H1 (cell line): ENCODE data around the gene RFNG. TPM values are rescaled to one million over a fixed set of nuclear protein-coding genes. Genes with fewer than 3 reads are reported as not detected.

Experiments
- CTCF ChIA-PET: fragments of 300-600 bp; sonication (Branson Sonifier 250); formaldehyde crosslinking; loops from one replicate; lab custom pipeline; 2021; ENCODE audit not compliant: partially characterized antibody; lab: Charles Lee
- POLR2A ChIA-PET: fragments of 300-600 bp; sonication (Branson Sonifier 250); formaldehyde crosslinking; loops from one replicate; lab custom pipeline; 2021; ENCODE audit warnings: inconsistent platforms; ENCODE audit not compliant: partially characterized antibody; lab: Charles Lee
- DNase-seq, 2 experiments: peaks; one replicate each; pipeline versions ENCODE4 v3.0.0 to v3.0.0-alpha.2; 2010 to 2022; ENCODE audit warnings: low spot score in 2 of 2, low read depth in 1 of 2, mixed read lengths in 1 of 2
- FAIRE-seq: peaks from 2 replicates; lab custom pipeline; 2011; peaks lifted over from hg19 to GRCh38; lab: Jason Lieb, UNC
- H2AFZ ChIP-seq: 2 replicates; pipeline ENCODE4 v1.8.1; 2012; ENCODE audit warnings: low read length, inconsistent platforms
- H2AK5ac ChIP-seq: 2 replicates; pipeline ENCODE4 v1.6.1; 2013; ENCODE audit warnings: low read depth, low read length
- H2BK120ac ChIP-seq: replicated peaks from 2 replicates; pipeline ENCODE3; 2013; ENCODE audit warnings: low read depth, low read length, inconsistent platforms
- H2BK12ac ChIP-seq: 2 replicates; pipeline ENCODE4 v1.6.1; 2013; ENCODE audit warnings: low read depth, low read length
- H2BK15ac ChIP-seq: 2 replicates; pipeline ENCODE4 v1.6.1; 2013; ENCODE audit warnings: low read length
- H2BK20ac ChIP-seq: 2 replicates; pipeline ENCODE4 v1.6.1; 2013; ENCODE audit warnings: low read length
- H2BK5ac ChIP-seq: 2 replicates; pipeline ENCODE4 v1.6.1; 2013; ENCODE audit warnings: low read depth, low read length
- H3K14ac ChIP-seq: 2 replicates; pipeline ENCODE4 v1.6.1; 2013; ENCODE audit warnings: inconsistent platforms; ENCODE audit not compliant: insufficient read length
- H3K18ac ChIP-seq: 2 replicates; pipeline ENCODE4 v1.6.1; 2013; ENCODE audit warnings: low read length; ENCODE audit errors: extremely low read depth
- H3K23ac ChIP-seq: 2 replicates; pipeline ENCODE4 v1.6.1; 2013; ENCODE audit warnings: inconsistent platforms; ENCODE audit not compliant: insufficient read length
- H3K23me2 ChIP-seq: 2 replicates; pipeline ENCODE4 v1.6.1; 2013; ENCODE audit warnings: low read depth, low read length
- H3K27ac ChIP-seq: 2 replicates; pipeline ENCODE4 v1.6.1; 2011; ENCODE audit warnings: low read depth, low read length, inconsistent platforms
- H3K27me3 ChIP-seq, 4 experiments: replicated peaks in 1 of 4; 1 replicate in 1 of 4; 2 replicates in 3 of 4; pipeline versions ENCODE4 v1.6.1 to v1.8.1; 2011 to 2013; ENCODE audit warnings: low read length in 3 of 4, mild to moderate bottlenecking in 3 of 4, inconsistent platforms in 2 of 4, mixed read lengths in 2 of 4, moderate library complexity in 1 of 4; ENCODE audit not compliant: control insufficient read depth in 3 of 4, insufficient read depth in 3 of 4; ENCODE audit errors: extremely low read depth in 1 of 4
- H3K36me3 ChIP-seq, 4 experiments: 2 replicates each; pipeline versions ENCODE4 v1.6.1 to v1.8.1; 2011 to 2013; ENCODE audit warnings: mild to moderate bottlenecking in 4 of 4, low read length in 3 of 4, moderate library complexity in 2 of 4, control low read depth in 1 of 4, inconsistent platforms in 1 of 4; ENCODE audit not compliant: insufficient read depth in 4 of 4, control insufficient read depth in 2 of 4
- H3K4ac ChIP-seq: replicated peaks from 2 replicates; pipeline ENCODE3; 2013; ENCODE audit warnings: low read length, low read depth, mixed read lengths, inconsistent platforms; ENCODE audit not compliant: insufficient read length
- H3K4me1 ChIP-seq, 4 experiments: replicated peaks in 1 of 4; 1 replicate in 1 of 4; 2 replicates in 3 of 4; pipeline versions ENCODE4 v1.6.1 to v1.8.1; 2011 to 2013; ENCODE audit warnings: low read length in 3 of 4, inconsistent platforms in 2 of 4, mixed read lengths in 1 of 4; ENCODE audit not compliant: insufficient read depth in 4 of 4, control insufficient read depth in 3 of 4
- H3K4me2 ChIP-seq, 2 experiments: 2 replicates each; pipeline versions ENCODE4 v1.6.1 to v1.8.1; 2011 to 2013; ENCODE audit warnings: low read depth in 2 of 2, low read length in 2 of 2, control low read depth in 1 of 2, inconsistent platforms in 1 of 2, mild to moderate bottlenecking in 1 of 2; ENCODE audit not compliant: insufficient read depth in 1 of 2
- H3K4me3 ChIP-seq, 4 experiments: fragments of 200-600, 300-600 bp in 1 of 4; sonication (generic), shearing (Covaris generic), sonication (Bioruptor Twin) in 1 of 4; 2 replicates each; pipeline versions ENCODE4 v1.5.1 to v1.8.1; 2011 to 2016; ENCODE audit warnings: low read length in 4 of 4, low read depth in 3 of 4, control low read depth in 2 of 4, inconsistent platforms in 2 of 4, mild to moderate bottlenecking in 2 of 4, mixed read lengths in 1 of 4, moderate library complexity in 1 of 4; ENCODE audit not compliant: insufficient read depth in 2 of 4; ENCODE audit errors: extremely low read depth in 1 of 4
- H3K56ac ChIP-seq: replicated peaks from 2 replicates; pipeline ENCODE3; 2013; ENCODE audit warnings: low read depth, mild to moderate bottlenecking, mixed read lengths, low read length, inconsistent platforms; ENCODE audit not compliant: insufficient read length
- H3K79me1 ChIP-seq: 2 replicates; pipeline ENCODE4 v1.6.1; 2013; ENCODE audit warnings: low read depth, low read length, control low read depth
- H3K79me2 ChIP-seq, 2 experiments: 2 replicates each; pipeline versions ENCODE4 v1.6.1 to v1.8.1; 2012 to 2013; ENCODE audit warnings: low read length in 2 of 2, mild to moderate bottlenecking in 2 of 2, inconsistent platforms in 1 of 2; ENCODE audit not compliant: insufficient read depth in 2 of 2, control insufficient read depth in 1 of 2
- H3K9ac ChIP-seq, 4 experiments: replicated peaks in 1 of 4; 1 replicate in 1 of 4; 2 replicates in 3 of 4; pipeline versions ENCODE4 v1.6.1 to v1.8.1; 2011 to 2013; ENCODE audit warnings: low read depth in 3 of 4, low read length in 3 of 4, control low read depth in 2 of 4, mild to moderate bottlenecking in 2 of 4, moderate library complexity in 2 of 4, inconsistent platforms in 1 of 4; ENCODE audit errors: extremely low read depth in 1 of 4
- H3K9me3 ChIP-seq, 2 experiments: 2 replicates each; pipeline versions ENCODE4 v1.6.1 to v1.8.1; 2012 to 2013; ENCODE audit warnings: mild to moderate bottlenecking in 2 of 2, moderate library complexity in 2 of 2, control low read depth in 1 of 2, inconsistent platforms in 1 of 2, low read depth in 1 of 2, low read length in 1 of 2, mixed read lengths in 1 of 2; ENCODE audit not compliant: insufficient read depth in 2 of 2
- H4K20me1 ChIP-seq, 2 experiments: replicated peaks in 1 of 2; 2 replicates each; pipeline versions ENCODE3 to v1.8.1; 2011 to 2013; ENCODE audit warnings: inconsistent platforms in 2 of 2, low read length in 2 of 2, mild to moderate bottlenecking in 1 of 2; ENCODE audit not compliant: insufficient read depth in 2 of 2, control insufficient read depth in 1 of 2
- H4K5ac ChIP-seq: 2 replicates; pipeline ENCODE4 v1.6.1; 2013; ENCODE audit warnings: low read length, low read depth, mixed read lengths, inconsistent platforms; ENCODE audit not compliant: insufficient read length
- H4K8ac ChIP-seq: 2 replicates; pipeline ENCODE4 v1.8.0; 2013; ENCODE audit warnings: mild to moderate bottlenecking, moderate library complexity, low read length, inconsistent platforms; ENCODE audit not compliant: insufficient read depth; ENCODE audit errors: extremely low read depth
- H4K91ac ChIP-seq: replicated peaks from 2 replicates; pipeline ENCODE3; 2013; ENCODE audit warnings: low read length, mixed read lengths, inconsistent platforms; ENCODE audit not compliant: insufficient read length
- CBX8 ChIP-seq: fragments of 300-800, 300-1000 bp; sonication (generic); IDR thresholded peaks from 2 replicates; pipeline ENCODE4 v1.7.1; 2016; ENCODE audit warnings: low read depth, low read length, borderline replicate concordance
- EGR1 ChIP-seq: IDR thresholded peaks from 2 replicates; pipeline ENCODE4 v1.6.1; 2011; ENCODE audit warnings: low read depth, low read length, borderline replicate concordance
- FOSL1 ChIP-seq: IDR thresholded peaks from 2 replicates; pipeline ENCODE4 v1.6.1; 2011; ENCODE audit warnings: mild to moderate bottlenecking, low read depth, low read length, moderate library complexity; ENCODE audit not compliant: insufficient read depth
- MAFK ChIP-seq: IDR thresholded peaks from 2 replicates; pipeline ENCODE4 v1.6.1; 2012; ENCODE audit warnings: low read depth, mild to moderate bottlenecking, improper control_type of control experiment, low read length
- PHF8 ChIP-seq: fragments of 200-600 bp; sonication (generic); conservative IDR thresholded peaks from 2 replicates; pipeline ENCODE4 v1.7.1; 2012; ENCODE audit warnings: low read depth, mild to moderate bottlenecking, inconsistent platforms, low read length, moderate library complexity
- POLR2AphosphoS5 ChIP-seq: IDR thresholded peaks from 2 replicates; pipeline ENCODE4 v1.6.1; 2011; ENCODE audit warnings: low read depth, low read length
- RBBP5 ChIP-seq: IDR thresholded peaks from 2 replicates; pipeline ENCODE4 v1.7.1; 2012; ENCODE audit warnings: low read depth, mild to moderate bottlenecking, inconsistent platforms, low read length, moderate library complexity, borderline replicate concordance
- RNF2 ChIP-seq: fragments of 200-900, 300-1000 bp; sonication (generic); IDR thresholded peaks from 2 replicates; pipeline ENCODE4 v1.7.1; 2016; ENCODE audit warnings: borderline replicate concordance, low read depth, mild to moderate bottlenecking, antibody characterized with exemption, low read length; ENCODE audit not compliant: poor library complexity, severe bottlenecking; ENCODE audit errors: missing control alignments
- SIN3A ChIP-seq, 2 experiments: IDR thresholded peaks in 1 of 2; conservative IDR thresholded peaks in 1 of 2; 2 replicates each; pipeline ENCODE4 v1.6.1; 2011 to 2012; ENCODE audit warnings: low read length in 2 of 2, improper control_type of control experiment in 1 of 2, low read depth in 1 of 2, mild to moderate bottlenecking in 1 of 2
- SIX5 ChIP-seq: IDR thresholded peaks from 2 replicates; pipeline ENCODE4 v1.6.1; 2011; ENCODE audit warnings: mild to moderate bottlenecking, low read depth, low read length
- SP4 ChIP-seq: IDR thresholded peaks from 2 replicates; pipeline ENCODE4 v1.6.1; 2012; ENCODE audit warnings: low read length, inconsistent platforms
- TAF1 ChIP-seq: IDR thresholded peaks from 2 replicates; pipeline ENCODE4 v1.6.1; 2011; ENCODE audit warnings: mild to moderate bottlenecking, low read depth, low read length
- TAF7 ChIP-seq: optimal IDR thresholded peaks from 2 replicates; pipeline ENCODE3; 2011; ENCODE audit warnings: low read depth, mild to moderate bottlenecking, inconsistent platforms, low read length, moderate library complexity, borderline replicate concordance
- WGBS, 2 experiments: shearing (Covaris generic) in 1 of 2; methylation state at CpG; one replicate each; pipeline versions ENCODE4 v1.1.6 to v1.1.7; 2013 to 2015; ENCODE audit warnings: low lambda C conversion rate in 2 of 2, mixed read lengths in 2 of 2, inconsistent platforms in 1 of 2, low coverage in 1 of 2, missing lambda C conversion rate in 1 of 2; ENCODE audit not compliant: insufficient replicate concordance in 2 of 2, insufficient coverage in 1 of 2, insufficient read length in 1 of 2; ENCODE audit errors: extremely low coverage in 1 of 2, missing lambda C conversion rate in 1 of 2; 5-methylcytosine and 5-hydroxymethylcytosine counted together
- polyA plus RNA-seq, 7 experiments: library from polyadenylated mRNA; depleted of rRNA in 3 of 7; stranded (reverse) in 5 of 7; unstranded in 2 of 7; fragments of >200 nt in 5 of 7; fragments of 200-250 nt in 2 of 7; gene quantifications; 1 replicate in 5 of 7; 2 replicates in 1 of 7; 4 replicates in 1 of 7; pipeline versions ENCODE4 v1.2.1 to v1.2.3, GENCODE V29; 2011 to 2013; ENCODE audit warnings: missing spikeins in 2 of 7, mixed read lengths in 2 of 7
- total RNA-seq: library from RNA; stranded (reverse); fragmentation: NEBNext Ultra II Directional; extraction: Animal tissue kit (Norgen Biotek cat#: 25700); gene quantifications from 2 replicates; pipeline ENCODE4 v1.2.1, GENCODE V29; 2021

Gene RFNG
- total and polyA plus RNA-seq, 2 of the 8 experiments (the other 6 are each of a cell fraction or from before 2014, with no cell fraction given) = 26.7 to 28.4 TPM

DNA sequence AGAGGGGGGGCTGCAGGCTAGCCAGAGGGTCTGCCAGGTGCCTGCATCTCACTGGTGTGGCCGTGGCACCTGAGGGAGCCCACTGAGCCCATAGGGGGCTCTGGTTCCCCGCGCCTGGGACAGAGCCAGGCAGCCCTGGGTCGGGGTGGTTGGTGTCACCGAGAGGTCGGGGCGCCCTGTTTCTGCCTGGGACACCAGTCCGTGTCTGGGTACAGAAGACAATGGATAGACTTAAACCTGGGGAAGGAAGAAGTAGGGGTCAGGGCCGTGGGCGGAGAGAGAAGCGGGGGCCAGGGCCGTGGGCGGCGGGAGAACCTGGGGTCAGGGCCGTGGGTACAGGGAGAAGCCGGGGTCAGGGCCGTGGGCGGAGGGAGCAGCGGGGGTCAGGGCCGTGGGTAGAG, 3.0 kb downstream of the RFNG start:
- Histone ChIP-seq H2AK5ac (no peak overlapping the region), H3K56ac (no peak overlapping the region), H3K14ac (no peak overlapping the region), H2AFZ (no peak overlapping the region), H4K20me1 (peaks cover 4 to 7% of the 10 kb centered on the region in 2 experiments), H3K23ac (no peak overlapping the region), H4K8ac (no peak overlapping the region), H2BK5ac (no peak overlapping the region), H2BK12ac (no peak overlapping the region), H3K4me1 (peaks cover 0 to 16% (median 9%) of the 10 kb centered on the region in 4 experiments; a peak in 5 of 7 replicates), H2BK120ac (no peak overlapping the region), H3K27me3 (no peaks in the 10 kb centered on the region; a peak in 1 of 7 replicates), H3K4me3 (no peak overlapping the region), H2BK15ac (no peak overlapping the region), H3K4me2 (no peak overlapping the region), H3K79me2 (peaks cover 0 to 12% of the 10 kb centered on the region in 2 experiments; a peak in 1 of 4 replicates), H3K27ac (no peak overlapping the region), H3K79me1 (peaks cover 6% of the 10 kb centered on the region; the same call in 1 of the 2 replicates), H3K9ac (no peak overlapping the region), H4K5ac (no peak overlapping the region), H3K23me2 (peaks cover 6% of the 10 kb centered on the region; the same call in 1 of the 2 replicates), H3K9me3 (no peaks in the 10 kb centered on the region), H4K91ac (no peak overlapping the region), H2BK20ac (no peak overlapping the region), H3K4ac (no peak overlapping the region), H3K18ac (no peak overlapping the region), H3K36me3 (peaks cover 0 to 8% (median 2%) of the 10 kb centered on the region in 4 experiments; a peak in 3 of 8 replicates)
- ChIA-PET POLR2A (interaction anchor here (0.7 to 13.2 kb wide), 4 partner anchors 8 to 18 kb away, joined by 3 to 161 read pairs (median 5); partner anchors contain the start of genes DUS1L and RAC3), CTCF (interaction anchor here (1.1 to 1.4 kb wide), 2 partner anchors 9 to 18 kb away, joined by 3 to 6 read pairs; no protein-coding TSS in a partner anchor)
- 89% methylated on average over 19 of the region's 20 CpGs; no CpG with 5 or more reads in 1 of the 2 experiments for WGBS, 2 experiments
- FAIRE-seq = no peak
- DNase-seq = no peak
- TF ChIP-seq TAF7 (no peak), RNF2 (no peak), CBX8 (no peak), SP4 (no peak), PHF8 (no peak), MAFK (no peak), RBBP5 (no peak), FOSL1 (no peak), POLR2AphosphoS5 (no peak), SIX5 (no peak), SIN3A (conservative IDR thresholded peaks at IDR 0.05 in 1 of 2, IDR thresholded peaks at IDR 0.05 in 1 of 2; ENCODE audit: low read depth in 1 of 2, low read length in 2 of 2) (no peak), TAF1 (no peak), EGR1 (no peak)
